Uterus (tissue), 4 donors: ENCODE measurements around the gene NEMF. TPM values are rescaled to one million over a fixed set of nuclear protein-coding genes. Genes with fewer than 3 reads are reported as not detected.

Experiments used
- DNase-seq, 2 donors: peaks; one replicate each; pipeline ENCODE4 v3.0.0-alpha.2; 2019 to 2020
- H3K27ac ChIP-seq, 2 donors: fragments of 200-600 bp; sonication (generic); 1 replicate in 1 of 2; 2 replicates in 1 of 2; pipeline ENCODE4 v1.5.1; 2016 to 2018
- H3K27me3 ChIP-seq, 2 donors: fragments of 200-600 bp; sonication (generic); one replicate each; pipeline ENCODE4 v1.5.1; 2018 to 2019; ENCODE audit warnings: control low read depth in 1 of 2
- H3K36me3 ChIP-seq, 2 donors: fragments of 200-600 bp; sonication (generic); one replicate each; pipeline ENCODE4 v1.5.1; 2019; ENCODE audit warnings: control low read depth in 1 of 2
- H3K4me1 ChIP-seq, 2 donors: fragments of 200-600 bp; sonication (generic); one replicate each; pipeline ENCODE4 v1.5.1; 2018 to 2019; ENCODE audit warnings: control low read depth in 1 of 2
- H3K4me3 ChIP-seq, 2 donors: fragments of 200-600 bp; sonication (generic); 1 replicate in 1 of 2; 2 replicates in 1 of 2; pipeline ENCODE4 v1.5.1; 2018 to 2019; ENCODE audit warnings: mild to moderate bottlenecking in 1 of 2
- H3K9me3 ChIP-seq, 2 donors: fragments of 200-600 bp; sonication (generic); one replicate each; pipeline ENCODE4 v1.5.1; 2019; ENCODE audit warnings: control low read depth in 1 of 2
- POLR2A ChIP-seq, 2 donors: fragments of 450-650 bp; IDR thresholded peaks; one replicate each; pipeline ENCODE4 v1.6.1; 2016; ENCODE audit warnings: antibody characterized with exemption in 2 of 2, mild to moderate bottlenecking in 1 of 2, moderate library complexity in 1 of 2
- intact Hi-C: fragments of 100-400 bp; cut with DNase I; formaldehyde crosslinking; loops from one replicate; pipeline ENCODE4 v1.15.1; 2023; ENCODE audit warnings: low total_unique reads
- total RNA-seq, 4 donors: library from RNA; depleted of rRNA in 3 of 4; stranded (reverse); fragments of >200 nt in 3 of 4; gene quantifications; one replicate each; pipeline versions ENCODE4 v1.1.0 to v1.2.4, GENCODE V29; 2014 to 2023
- TF ChIP-seq, protein P1 (sequence below), 4 experiments: fragments of 200-600 bp in 2 of 4; fragments of 450-650 bp in 2 of 4; sonication (generic) in 2 of 4; IDR thresholded peaks; one replicate each; pipeline ENCODE4 v1.5.1; 2016 to 2019; ENCODE audit warnings: antibody characterized with exemption in 4 of 4, mild to moderate bottlenecking in 2 of 4, moderate library complexity in 1 of 4
- donor health status: DM: yes; HTN: yes; CAD: no.

Gene NEMF
- total RNA-seq, 4 donors from 2014 or later, result 54.3 to 108 (median 74.2) TPM

DNA sequence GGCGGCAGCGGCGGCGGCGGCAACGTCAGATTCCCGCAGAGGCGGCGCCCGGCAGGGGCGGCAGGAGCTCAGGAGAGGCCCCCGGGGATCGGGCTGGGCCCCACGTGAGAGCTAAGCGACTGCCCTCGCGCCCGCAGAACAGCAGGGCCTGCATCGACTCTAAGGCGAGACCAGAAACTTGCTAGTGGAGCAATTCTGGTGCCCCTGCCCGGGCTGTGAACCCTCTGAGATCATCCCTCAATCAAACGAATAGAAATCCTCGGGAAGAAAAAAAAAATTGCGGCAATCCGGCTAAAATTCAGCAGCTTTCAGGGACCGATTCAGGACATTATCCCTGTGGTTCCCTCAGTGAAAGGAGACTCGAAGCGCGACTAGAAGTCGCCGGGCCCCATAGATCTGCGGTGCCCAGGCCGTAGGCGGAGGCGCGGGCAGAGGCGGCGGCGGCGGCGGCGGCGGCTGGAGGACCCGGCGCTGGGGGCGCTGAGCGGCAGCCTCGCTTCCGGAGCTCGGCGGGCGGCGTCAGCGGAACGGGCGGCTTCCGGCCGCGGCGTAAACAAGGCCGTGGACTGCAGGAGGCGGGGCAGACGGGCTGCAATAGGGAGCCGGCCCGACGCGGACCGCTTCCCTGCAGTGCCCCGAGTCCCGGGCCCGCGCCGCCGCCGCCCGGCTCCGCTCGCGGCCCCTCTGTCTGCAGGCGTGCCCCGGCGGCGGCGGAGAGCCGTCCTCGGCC lies 84.9 kb downstream of the NEMF start, which contains the start of gene KLHDC2:
Gene KLHDC2, plus strand, starts transcription at position 583 of the 730 bp plus-strand sequence. CDS start 316 bp downstream, outside the sequence.
- Histone ChIP-seq H3K4me1 (peaks cover 8 to 9% of the 10 kb centered on the region in 2 donors), H3K36me3 (no peaks in the 10 kb centered on the region), H3K27me3 (no peaks in the 10 kb centered on the region), H3K4me3 (peak within 1 kb of the TSS; percentile 44 to 93), H3K9me3 (no peaks in the 10 kb centered on the region), H3K27ac (peak within 1 kb of the TSS; percentile 93 to 98)
- intact Hi-C loops, result no loop called here
- TF ChIP-seq POLR2A (IDR thresholded peaks at IDR 0.05), result peak; percentile 92 to 96
- TF ChIP-seq, protein P1, sequence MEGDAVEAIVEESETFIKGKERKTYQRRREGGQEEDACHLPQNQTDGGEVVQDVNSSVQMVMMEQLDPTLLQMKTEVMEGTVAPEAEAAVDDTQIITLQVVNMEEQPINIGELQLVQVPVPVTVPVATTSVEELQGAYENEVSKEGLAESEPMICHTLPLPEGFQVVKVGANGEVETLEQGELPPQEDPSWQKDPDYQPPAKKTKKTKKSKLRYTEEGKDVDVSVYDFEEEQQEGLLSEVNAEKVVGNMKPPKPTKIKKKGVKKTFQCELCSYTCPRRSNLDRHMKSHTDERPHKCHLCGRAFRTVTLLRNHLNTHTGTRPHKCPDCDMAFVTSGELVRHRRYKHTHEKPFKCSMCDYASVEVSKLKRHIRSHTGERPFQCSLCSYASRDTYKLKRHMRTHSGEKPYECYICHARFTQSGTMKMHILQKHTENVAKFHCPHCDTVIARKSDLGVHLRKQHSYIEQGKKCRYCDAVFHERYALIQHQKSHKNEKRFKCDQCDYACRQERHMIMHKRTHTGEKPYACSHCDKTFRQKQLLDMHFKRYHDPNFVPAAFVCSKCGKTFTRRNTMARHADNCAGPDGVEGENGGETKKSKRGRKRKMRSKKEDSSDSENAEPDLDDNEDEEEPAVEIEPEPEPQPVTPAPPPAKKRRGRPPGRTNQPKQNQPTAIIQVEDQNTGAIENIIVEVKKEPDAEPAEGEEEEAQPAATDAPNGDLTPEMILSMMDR (IDR thresholded peaks at IDR 0.05), result peak; percentile 25 to 65 (median 36)
- peak; percentile 84 to 88 for DNase-seq

DNA sequence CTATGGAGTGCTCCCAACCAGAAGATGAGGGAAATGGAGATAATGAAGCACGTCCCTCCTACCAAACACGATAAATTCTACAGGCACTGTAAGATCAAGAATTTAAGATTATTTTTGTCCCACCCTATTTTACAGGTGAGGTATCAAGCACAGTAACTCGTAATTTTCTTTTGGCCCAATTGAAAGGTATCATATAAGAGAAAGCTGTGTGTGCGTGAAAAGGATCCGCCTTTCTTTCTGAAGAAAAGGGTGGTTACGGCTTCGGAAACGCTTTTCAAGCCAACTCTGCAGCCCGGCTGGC lies 85.4 kb downstream of the NEMF start:
- Histone ChIP-seq H3K4me1 (peaks cover 8 to 9% of the 10 kb centered on the region in 2 donors), H3K36me3 (no peaks in the 10 kb centered on the region), H3K4me3 (peak overlapping the region; percentile 44 to 93), H3K27ac (peak overlapping the region; percentile 93 to 98), H3K27me3 (no peaks in the 10 kb centered on the region), H3K9me3 (no peaks in the 10 kb centered on the region)
- intact Hi-C loops, result no loop called here
- DNase-seq, result no peak
- TF ChIP-seq, protein P1 (IDR thresholded peaks at IDR 0.05), result peak in 1 of 4 experiments; percentile 4
- no peak for TF ChIP-seq POLR2A (IDR thresholded peaks at IDR 0.05)

DNA sequence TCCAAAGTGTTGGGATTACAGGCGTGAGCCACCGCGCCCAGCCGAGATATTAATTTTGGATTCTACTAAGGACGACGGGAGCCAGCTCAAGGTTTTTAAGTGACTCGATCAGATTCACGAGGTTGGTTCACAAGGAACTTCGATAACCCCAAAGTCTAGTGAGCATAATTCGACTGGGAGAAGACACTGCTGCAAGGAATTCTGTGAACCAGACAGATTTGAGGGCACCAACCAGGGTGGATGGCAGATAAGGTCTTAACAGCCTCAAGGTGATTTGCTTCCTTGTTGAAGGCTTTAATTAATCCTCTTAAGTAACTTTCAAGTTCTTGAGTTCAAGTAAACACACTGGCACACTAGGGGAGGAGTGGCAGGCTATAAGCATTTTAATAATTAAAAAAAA lies 85.7 kb downstream of the NEMF start:
- H3K27me3 ChIP-seq, result no peaks in the 10 kb centered on the region
- DNase-seq, result no peak
- TF ChIP-seq, protein P1 (IDR thresholded peaks at IDR 0.05), result no peak
- TF ChIP-seq POLR2A (IDR thresholded peaks at IDR 0.05), result no peak
- H3K27ac ChIP-seq, result peak overlapping the region; percentile 93 to 98
- intact Hi-C loops, result no loop called here
- no peaks in the 10 kb centered on the region for H3K9me3 ChIP-seq
- H3K4me1 ChIP-seq, result peaks cover 8 to 9% of the 10 kb centered on the region in 2 donors
- peak overlapping the region; percentile 44 to 93 for H3K4me3 ChIP-seq
- H3K36me3 ChIP-seq, result no peaks in the 10 kb centered on the region

DNA sequence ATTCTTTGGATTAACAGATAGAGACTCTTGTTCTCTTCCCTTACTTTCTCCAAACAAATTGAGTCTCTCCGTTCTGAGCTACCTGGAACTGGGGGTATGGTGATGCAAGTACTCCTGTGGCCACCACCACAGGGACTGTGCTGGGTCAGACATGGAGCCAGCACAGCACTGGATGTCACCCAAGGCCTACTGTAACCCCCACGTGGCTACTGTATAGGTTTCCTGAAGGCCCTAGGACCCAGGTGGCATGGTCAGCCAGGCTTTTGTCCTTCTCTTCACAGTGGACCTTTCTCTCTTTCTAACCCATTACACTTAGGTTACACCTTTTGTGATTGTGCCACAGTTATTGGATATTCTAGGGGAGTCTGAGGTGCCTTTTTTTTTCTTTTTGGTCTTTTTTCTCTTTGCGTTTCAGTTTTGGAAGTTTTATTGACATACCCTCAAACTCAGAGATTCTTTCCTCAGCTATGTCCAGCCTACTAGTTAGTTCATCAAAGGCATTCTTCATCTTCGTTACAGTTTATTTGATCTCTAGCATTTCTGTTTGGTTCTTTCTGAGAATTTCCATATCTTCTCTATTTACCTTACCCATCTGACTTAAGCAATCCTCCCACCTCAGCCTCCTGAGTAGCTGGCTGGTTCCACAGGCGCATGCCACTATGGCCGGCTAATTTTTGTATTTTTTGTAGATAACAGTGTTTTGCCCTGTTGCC lies 90.6 kb downstream of the NEMF start:
- no peak overlapping the region for H3K27ac ChIP-seq
- no peak for DNase-seq
- H3K4me1 ChIP-seq, result no peaks in the 10 kb centered on the region
- intact Hi-C loops, result no loop called here
- TF ChIP-seq POLR2A (IDR thresholded peaks at IDR 0.05), result no peak
- TF ChIP-seq, protein P1 (IDR thresholded peaks at IDR 0.05), result no peak
- H3K4me3 ChIP-seq, result no peak overlapping the region
- H3K27me3 ChIP-seq, result no peaks in the 10 kb centered on the region
- H3K9me3 ChIP-seq, result no peaks in the 10 kb centered on the region
- H3K36me3 ChIP-seq, result no peaks in the 10 kb centered on the region

DNA sequence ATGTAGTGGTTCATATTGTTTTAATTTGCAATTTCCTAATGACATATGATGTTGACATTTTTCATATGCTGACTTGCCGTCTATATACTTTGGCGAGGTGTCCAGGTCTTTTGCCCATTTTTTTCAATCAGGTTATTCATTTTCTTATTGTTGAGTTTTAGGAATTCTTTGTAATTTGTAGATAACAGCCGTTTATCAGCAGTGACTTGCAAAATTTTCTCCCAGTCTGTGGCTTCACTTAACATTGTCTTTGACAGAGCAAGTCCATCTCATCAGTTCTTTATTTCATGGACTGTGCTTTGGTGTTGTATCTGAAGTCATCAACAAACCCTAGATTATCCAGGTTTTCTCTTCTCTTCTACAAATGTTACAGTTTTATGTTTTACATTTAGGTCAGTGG lies 97.2 kb downstream of the NEMF start:
- no peaks in the 10 kb centered on the region for H3K36me3 ChIP-seq
- peaks cover 0 to 4% of the 10 kb centered on the region in 2 donors for H3K27me3 ChIP-seq
- intact Hi-C loops, result no loop called here
- DNase-seq, result no peak
- H3K4me3 ChIP-seq, result no peak overlapping the region
- H3K4me1 ChIP-seq, result no peaks in the 10 kb centered on the region
- no peaks in the 10 kb centered on the region for H3K9me3 ChIP-seq
- no peak overlapping the region for H3K27ac ChIP-seq
- TF ChIP-seq POLR2A (IDR thresholded peaks at IDR 0.05), result no peak
- TF ChIP-seq, protein P1 (IDR thresholded peaks at IDR 0.05), result no peak
